HG02571 (cell line): ENCODE results near the gene ACSL1.

Experiments
- ATAC-seq: cut with Tn5 transposase; IDR thresholded peaks from one replicate; pipeline ENCODE4 v1.9.1; 2021; ENCODE audit warnings: mild to moderate bottlenecking, moderate library complexity; ENCODE audit not compliant: unreplicated experiment

Gene ACSL1

DNA sequence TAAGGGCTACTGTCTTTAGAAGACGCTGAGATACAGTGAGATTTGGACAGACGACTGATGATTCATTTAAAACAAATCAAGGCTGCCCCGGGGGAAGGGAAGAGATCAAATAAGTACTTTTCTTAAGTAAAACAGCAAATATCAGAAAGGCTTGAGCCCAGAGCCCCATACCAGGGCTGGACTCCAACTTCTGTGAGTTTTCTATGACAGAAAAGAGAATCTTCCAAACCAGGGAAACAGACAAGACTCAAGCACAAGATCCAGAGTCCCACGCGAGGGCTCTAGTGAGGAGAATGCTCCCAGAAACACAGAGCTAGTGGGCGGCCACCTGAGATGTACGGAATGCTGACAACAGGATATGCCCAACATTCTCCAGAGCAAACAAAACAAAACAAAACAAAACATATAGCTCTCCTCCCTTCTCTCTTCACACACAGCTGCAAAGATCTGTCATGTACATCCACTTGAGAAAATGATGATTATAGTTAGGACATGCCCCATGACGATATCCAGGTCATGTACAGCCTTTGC is 13.1 kb downstream of the ACSL1 start:
- no peak for ATAC-seq

DNA sequence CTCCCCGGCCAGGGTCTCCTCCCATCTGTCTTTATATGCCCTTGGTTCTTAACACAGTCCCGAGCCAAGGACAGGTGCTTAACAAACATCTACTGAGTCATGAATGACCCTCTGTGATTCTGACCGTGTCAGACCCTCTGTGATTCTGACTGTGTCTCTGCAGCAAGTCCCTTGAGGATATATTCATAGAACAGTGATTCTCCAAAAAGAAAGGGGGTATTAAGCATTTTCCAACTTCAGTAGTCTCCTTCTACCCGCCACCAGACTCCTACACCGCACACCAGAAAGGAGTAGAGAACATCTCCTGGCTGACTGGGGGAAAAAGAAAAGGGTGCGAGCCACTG is 13.6 kb downstream of the ACSL1 start:
- no peak for ATAC-seq

DNA sequence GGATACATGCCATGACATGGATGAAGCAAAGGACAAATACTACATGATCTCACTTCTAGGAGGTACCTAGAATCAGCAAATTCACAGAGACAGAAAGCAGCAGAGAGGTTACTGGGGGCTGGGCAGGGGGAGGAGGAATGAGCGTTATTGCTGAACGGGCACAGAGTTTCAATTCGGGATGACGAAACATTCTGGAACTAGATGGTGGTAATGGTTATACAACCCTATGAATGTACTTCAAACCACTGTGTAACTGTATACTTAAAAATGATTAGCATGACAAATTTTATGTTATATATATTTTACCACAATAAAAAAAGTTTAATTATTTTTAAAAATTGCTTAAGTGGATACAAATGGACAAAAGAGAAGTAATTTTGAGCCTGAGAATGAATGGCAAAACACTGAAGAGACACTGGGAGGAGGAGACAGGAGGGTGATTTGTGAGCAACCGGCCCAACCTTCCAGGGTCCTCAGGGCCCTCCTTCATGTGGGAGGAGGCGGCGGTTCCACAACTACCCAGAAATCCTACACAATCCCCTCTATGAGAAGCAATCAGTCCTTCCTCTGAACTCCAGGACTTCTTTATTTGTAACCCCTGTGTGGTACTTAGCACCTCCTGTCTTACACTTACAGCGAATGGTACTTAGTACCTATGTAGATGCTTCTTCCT is 14.1 kb downstream of the ACSL1 start:
- no peak for ATAC-seq

DNA sequence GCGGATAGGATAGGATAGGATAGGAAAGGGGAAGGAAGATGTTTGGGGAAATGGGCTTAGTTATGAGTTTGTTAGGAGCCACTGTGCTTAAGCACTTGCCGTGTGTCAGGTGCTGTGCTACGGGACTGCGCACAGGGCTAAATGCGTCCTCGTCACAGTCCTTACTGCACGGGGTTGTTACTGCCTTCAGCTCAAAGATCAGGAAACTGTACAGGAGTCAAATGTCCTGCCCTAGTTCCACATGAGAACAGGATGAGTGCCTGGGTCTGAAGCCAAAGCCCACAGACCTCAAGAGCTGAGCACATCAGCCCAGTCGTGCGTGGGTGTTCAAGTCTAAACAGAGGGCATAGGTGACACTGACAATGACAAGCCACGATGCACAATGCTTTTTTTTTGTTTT is 15.0 kb downstream of the ACSL1 start:
- ATAC-seq = no peak

DNA sequence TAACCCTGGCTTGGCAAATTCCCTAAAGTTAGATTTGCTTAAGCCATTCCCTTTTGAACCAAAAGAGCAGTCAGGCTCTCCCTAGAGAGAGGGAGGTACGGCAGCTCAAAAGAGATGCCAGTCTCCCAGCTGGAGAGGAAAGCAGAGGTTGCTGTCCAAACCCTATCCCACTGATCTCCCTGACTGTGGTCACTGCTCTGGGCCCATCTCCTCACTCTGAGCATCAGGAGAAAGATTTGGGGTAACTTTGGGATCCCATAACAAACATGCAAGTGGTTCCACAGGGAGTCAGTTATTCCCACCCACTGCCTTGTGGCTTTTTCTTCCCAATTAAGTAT is 17.1 kb downstream of the ACSL1 start:
- no peak for ATAC-seq

DNA sequence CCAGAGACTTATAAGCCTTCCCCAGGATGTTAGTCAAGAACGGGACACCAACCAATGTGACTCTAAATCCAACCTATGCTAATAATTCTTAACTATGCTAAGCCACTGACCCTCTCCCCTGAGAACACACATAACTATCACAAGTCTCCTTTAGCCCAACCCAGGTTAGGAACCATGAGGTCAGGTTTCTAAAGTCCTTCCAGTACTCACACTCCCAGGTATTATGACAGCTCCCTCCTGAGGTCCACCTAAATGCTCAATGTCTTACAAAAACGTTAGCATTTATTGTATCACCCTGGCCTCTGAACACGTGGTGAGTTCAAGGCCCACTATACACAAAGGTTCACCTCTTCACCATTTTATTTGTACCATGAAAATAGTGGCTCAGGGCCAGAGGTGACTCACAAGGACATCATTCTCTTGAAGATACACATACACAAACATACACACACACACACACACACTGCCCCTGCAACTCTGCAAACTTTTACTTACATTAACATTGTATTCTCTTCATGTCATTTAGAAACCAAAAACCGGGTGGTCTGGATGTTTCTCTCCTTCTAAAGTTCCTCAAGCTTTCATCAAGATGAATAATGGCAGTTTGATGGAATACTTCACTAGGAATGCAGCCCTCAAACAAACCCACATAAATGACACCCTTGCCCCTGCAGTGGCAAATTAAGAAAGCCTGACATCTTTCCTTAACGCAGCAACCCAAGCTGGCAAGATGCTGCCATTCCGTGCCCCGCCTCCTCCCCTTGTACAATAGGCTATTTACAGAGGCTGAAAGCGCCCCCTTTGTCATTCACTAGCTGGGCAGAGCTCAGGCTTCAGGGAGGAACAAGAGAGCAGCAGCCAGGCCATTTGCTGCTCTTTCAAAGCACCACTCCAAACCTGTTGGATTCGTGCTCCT is 17.7 kb downstream of the ACSL1 start:
- ATAC-seq = no peak

DNA sequence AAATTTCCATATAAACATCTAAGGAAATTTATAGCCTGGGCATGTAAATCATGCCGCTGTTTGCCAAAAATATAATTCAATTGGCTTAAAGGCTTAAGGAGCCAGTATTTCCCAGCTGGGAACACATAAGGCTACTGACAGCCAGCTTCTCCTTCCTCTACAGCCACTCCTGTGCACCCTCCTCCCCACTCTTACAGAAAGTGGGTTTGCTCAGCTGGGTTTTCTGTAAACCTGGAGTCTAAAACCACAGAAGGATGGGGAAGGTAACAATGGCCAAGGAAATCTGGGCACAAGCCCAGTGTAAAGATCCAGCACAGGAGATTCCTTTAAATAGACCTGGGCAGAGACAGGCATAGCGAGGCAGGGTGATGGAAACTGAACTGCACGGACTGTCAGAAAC is 18.5 kb downstream of the ACSL1 start:
- ATAC-seq = no peak

DNA sequence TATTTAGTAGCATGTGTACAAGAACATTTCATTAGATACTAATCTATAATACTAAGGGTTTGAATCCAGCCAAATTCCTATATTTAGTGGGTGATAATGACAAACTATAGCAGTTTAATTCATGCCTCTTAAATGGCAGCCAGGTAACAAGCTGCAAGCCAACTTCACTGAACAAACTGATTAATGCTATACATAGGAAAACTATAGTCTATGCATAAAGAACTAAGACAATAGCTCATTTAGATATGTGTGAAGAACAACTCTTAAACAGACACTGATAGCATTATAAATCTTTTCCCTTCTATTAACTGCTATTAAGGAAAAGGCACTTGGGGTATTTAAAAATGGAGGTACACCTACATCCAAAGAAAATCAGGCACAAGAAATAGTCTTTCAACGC is 19.1 kb downstream of the ACSL1 start:
- ATAC-seq = no peak

DNA sequence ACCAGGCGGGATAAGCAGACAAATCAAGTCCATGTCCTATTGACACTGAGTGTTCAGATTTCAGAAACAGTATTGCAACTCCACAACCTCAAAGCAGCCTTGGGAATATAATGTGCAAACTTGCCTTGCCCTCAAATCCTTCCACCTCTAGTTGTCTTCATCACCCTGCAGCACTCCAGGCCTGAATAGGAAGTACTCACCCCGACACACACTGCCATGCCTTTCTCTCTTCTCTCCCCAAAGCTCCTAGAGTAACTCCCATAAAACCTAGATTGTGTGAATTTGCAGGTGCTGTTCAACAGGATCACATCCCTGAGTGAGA is 19.6 kb downstream of the ACSL1 start:
- ATAC-seq = no peak

DNA sequence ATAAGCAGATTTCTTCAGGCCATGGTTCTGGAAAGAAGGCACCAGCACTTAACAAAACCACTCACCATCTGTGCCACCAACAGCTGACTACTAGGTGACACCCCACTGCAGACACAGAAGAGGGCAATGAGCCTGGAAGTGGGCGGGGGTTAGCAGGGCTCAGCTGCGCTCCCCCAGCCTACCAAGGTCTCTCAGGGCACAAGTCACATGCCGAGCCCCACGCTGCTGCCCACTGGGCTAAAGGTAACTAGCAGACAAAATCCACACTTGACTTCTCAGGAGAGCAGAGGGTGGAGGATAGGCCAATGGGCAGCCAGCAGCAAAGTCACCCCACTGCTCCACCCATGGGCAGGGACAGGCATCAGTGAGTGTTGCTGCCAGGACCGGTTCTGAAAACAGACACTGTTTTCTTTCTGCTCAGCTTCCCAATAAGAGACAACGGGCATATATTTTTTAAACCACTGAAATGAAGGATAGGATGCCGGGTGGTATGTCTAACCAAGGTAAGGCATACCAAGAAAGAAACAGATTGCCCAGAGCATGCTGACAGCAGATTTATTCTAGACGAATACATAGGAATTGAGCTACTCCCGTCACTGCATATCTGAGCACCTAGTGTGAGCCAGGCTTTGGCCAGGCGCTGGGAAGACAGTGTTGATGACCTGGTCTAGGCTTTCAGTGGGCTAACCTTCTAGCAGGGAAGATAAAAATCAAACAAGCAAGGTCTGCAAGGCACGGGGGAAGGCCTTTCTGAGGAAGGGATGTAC is 20.1 kb downstream of the ACSL1 start:
- ATAC-seq = no peak

DNA sequence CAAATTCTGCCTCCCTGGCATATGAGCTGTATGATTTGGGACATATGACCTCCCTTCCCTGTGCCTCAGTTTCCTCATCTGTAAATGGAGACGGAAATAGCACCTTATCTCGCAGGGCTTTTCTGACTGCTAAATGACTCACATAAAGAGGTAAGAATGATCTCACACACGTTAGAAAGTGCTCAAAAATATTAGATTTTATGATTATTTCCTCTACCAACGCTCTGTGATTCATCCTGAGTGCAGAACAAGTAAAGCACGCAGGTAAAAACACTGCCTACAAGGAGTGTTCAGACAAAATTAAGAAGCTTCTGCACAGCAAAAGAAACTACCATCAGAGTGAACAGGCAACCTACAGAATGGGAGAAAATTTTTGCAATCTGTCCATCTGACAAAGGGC is 21.1 kb downstream of the ACSL1 start:
- ATAC-seq = no peak

DNA sequence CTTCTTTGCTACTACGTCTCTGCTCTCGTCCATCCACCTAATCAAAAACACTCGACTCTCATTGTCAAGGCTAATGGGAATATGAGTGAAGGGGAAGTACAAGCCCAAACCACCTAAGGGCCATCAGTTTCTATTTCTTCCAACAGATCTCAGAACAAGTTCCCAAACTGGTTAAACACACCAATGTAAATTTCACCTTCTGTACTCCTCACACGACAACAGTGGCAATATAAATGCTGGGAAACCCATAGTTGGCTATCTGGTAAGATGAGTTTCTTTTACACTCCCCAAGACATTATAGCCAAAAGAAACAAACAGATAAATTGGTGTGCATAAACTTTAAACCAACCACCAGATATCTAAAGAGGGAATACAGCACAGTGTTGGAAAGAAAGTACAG is 21.9 kb downstream of the ACSL1 start:
- ATAC-seq = no peak

DNA sequence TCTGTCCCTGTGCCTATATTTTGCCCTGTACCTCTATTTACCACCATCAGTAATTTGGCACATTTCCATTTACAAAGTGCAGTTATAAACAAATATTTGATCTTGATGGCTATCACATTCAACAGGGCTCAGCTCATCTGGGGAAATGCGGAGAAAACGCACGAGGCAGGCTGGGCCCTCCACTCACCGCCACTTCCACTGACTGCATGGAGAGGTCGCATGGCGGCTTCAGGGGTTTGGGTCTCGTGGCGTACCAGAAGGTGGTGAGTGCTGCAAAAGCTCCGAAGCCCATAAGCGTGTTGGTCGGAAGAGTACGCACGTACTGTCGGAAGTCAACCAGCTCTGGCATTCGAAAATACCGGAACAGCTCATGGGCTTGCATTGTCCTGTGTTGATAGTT is 22.6 kb downstream of the ACSL1 start:
- ATAC-seq = no peak

DNA sequence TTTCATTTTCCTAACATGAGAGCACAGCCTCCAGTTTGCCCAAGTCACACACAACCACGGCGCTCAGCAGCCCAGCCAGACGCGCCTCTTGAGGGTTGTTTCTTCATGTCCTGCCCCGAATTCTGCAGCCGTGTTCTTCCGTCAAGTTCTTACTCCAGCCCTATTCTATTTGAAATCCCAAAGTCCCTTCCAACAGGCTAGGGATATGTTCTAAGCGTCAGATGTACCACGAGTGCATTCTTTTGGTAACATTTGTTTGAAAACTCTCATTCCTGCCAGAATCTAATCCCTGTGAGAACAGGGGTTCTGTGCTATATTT is 23.1 kb downstream of the ACSL1 start:
- no peak for ATAC-seq

DNA sequence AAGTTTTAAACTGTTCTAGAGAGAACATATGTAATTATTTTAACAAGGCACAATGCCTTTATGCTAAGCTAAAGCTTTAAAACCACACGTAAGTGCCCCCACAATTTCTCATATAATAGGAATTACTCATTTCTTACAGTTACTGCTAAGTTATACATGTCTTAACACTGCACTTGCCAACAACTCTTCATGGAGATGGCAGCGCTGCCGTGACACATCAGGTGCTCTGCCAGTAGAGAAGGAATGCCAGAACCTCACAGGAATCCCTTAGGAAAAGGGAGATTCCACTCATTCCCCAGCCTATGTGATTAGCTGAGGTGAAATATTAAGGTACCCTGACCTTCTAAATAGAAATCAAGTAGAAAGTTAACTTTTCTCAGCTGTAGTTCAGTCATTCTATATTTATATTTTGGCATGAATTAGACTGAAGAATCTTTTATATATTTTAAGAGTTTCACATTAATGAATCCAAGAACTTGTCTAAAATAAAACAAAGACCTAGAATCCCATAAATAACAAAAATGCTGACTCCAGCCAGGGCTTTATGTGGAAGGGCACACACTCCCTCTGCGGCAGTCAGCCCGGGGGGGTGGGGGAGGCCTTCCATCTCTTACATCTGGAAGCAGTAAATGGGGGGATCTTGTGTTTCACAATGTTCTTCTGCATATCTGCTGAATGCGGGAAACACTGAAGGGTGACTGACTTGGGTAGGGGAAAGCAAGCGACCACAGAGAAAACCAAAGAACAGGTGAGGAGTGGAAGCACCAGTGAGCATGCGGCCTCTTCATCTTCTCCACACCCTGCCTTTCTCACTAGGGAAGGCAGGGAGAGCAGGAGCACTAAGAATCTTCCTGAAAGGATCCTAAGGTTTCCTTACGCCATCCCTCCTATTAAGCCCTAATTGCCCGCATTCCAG is 23.7 kb downstream of the ACSL1 start:
- no peak for ATAC-seq

DNA sequence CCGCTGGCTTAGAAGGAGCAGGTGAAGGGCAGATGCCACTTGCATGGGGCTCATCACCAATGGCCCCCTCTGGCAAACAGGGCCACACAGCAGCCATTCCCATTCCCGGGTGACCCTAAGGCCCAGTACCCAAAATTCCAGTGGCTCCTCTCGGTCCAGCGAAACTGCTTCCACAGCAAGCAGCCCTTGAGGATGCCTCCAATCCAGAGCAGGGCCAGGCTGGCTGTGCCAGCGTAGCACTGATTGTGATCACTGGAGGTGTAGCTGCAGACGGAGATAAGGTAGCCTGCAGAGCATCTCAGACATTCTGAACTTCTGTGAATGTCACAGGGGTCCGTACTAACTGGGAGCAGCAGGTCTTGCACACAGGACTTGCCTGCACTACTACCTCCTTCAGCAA is 27.3 kb downstream of the ACSL1 start:
- ATAC-seq = no peak

DNA sequence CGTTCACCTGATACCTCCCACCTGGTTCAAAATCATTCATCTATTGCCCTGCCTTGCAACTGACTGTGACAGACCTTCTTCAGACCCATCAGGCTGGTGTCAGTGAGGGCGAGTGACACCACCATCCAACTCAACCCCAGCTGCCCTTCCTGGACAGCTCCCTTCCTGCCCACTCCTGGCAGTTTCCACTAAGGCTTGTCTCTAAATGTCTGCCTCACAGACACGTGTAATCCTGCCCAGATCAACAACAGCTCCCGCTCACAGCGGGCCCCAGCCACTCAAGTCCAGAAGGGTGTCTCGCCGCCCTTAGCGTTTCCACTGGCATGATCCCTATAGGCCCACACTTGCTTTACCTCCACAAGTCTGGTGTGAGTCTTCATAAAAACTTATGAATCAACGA is 28.9 kb downstream of the ACSL1 start:
- ATAC-seq = no peak

DNA sequence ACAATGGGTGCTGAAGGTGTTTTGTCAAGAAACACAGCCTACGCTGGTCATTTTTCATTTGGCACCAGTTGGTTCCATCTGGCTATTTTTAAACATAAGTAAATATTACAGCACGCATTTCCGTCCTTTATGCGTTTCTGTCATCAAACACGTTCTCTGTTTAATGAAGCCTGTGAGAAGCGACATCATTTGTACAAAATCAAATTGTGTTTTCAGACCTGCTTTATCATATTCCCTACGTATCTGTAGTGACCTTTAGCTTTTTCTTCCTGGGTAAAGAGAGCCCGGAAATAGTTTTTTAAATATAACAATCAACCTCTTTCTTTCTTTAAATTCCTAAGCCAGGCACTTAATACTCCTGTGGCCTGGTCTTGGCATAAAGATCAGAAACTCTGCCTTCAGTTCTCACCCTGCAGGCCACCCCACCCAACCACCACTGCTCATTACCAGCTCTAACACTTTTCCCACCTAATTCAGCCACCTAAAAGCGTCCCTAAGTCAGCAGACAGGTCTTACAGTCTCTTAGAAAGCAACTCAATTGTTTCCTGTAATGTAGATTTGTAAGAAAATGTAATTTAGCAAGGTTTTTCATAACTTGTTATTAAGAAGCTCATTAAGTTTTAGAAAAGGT is 30.4 kb downstream of the ACSL1 start:
- ATAC-seq = no peak

DNA sequence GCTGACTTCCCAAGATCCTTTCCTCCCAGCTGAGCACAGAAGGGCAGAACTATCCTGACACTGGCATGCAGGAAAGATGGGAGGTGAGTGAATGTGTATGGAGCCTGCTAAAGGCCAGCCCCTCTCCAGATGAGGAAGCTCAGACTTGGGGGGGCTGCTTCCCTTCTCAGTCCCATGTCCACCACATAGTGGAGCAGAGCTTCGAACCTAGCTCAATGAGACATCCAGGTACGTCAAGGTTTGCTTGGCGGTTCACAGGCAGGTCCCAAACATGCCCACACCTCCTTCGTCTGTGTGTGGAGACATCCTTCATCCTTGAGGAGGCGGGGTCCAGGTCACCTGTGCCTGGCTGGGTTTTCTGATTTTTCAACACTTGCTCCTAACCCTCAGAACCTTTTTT is 31.3 kb downstream of the ACSL1 start:
- no peak for ATAC-seq

DNA sequence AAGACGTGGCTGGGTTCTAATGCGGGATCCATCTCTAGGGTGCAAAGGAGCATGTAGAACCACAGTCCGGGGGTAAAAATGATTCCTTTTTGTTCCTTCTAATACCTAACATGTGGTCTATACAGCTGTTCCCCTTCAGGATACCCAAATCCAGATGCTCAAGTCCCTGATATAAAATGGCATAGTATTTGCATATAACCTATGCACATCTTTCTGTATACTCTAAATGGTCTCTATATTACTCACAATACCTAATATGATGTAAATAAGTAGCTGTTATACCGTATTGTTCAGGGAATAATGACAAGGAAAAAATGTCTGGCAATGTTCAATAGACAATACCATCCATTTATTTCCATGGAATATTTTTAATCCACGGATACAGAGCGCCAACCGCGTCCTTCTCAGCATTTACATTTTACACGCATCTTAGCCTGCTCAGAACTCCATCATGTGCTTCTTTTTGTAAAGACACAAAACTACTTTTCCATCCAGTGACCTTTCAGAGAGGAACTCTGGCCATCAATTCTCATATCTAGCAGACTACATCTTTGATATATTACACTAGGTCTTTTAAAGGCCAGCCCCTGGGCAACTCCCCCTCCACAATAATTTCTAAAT is 31.9 kb downstream of the ACSL1 start:
- no peak for ATAC-seq
